Hematopoietic multipotent progenitor cell treated with erythropoietin and hydrocortisone succinate and interleukin-3 and kit ligand, for 15 days (in vitro differentiated cells): ENCODE measurements around the gene PPP1R13B.

ENCODE experiments used
- DNase-seq: peaks from one replicate; pipeline ENCODE4 v3.0.0-alpha.2; 2015; ENCODE audit warnings: low spot score

PPP1R13B gene

DNA sequence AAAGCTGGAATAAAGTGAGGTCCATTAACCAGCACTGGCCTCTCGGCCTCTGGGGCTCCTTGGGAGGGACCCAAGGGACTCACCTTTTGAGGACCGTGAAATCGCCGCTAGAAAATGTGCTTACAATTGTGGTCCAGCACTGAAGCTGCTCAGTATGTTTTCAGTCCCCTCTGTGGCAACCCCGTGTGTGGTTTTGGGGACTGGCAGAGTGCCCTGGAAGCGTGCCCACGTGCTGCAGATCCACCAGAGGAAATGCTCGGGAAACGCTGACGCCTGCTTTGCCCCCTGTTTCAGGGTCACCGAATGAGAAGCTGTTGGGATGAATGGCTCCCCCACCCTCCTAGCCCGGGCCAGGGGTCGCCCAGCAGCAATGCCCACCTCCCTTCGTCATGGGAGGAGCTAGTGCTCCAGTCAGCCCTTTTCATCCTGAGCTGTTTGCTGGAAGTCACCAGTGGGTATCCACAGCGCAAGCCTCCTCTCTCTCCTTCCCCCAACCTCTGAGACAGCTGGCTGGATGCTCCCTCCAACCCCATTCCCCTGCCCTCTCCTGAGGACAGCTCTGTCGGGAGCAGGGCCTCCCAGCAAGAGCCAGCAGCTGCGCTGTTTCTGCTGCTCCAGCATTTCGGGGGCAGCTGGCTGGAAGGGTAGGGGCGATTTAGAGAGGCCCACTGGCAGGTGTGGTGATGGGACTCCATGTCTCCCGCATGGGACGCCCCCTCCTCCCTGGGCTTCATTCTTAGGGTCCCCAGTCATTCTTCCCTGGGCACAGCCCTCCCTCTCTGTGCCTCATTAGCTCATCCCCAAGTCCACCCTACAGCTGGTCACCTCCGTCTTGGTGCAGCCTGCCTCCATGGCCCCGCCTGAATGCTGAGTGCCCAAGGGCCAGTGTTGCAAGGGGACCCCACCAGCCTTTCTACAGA lies 33.2 kb upstream of the PPP1R13B start:
- no peak for DNase-seq

DNA sequence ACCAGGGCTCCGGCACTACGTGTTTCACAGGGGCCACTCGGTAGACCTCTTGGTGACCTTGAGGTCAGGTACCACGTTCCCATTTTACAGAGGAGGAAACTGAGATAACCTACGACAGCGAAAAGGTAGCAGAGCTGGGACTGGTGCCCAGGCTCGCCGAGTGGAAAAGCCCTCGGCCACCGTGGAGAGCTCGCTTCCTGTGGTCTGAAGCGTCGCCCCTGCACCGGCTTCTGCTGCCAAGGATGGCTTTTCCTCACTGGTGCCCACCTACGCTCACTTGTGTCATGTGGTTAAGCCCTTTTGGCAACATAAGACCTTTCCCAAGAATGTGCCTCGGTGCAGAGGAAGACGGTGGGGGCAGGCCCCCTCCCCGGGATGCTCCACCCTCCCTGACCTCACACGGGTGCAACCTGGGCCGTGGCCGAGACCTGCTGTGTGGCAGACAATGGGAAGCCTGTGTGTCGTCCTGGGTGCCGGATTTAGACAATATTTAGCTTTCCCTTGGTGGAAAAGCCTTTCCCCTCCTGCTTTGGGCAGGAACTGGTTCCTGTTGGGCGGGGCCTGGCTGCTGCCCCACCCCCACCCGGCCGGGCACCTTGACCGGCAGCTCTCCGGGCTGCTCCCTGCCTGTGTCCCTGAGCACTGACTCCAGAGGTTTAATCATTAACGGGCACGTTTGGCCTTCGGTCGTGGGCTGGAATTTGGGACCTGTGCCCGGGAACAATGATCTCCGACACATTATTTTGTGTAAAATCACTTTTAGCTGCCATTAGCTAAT lies 32.4 kb upstream of the PPP1R13B start:
- no peak for DNase-seq

- DNase-seq: no peak
These were observed 31.8 kb upstream of the PPP1R13B start for GRCh38 chr14:103879118-103879569.

DNA sequence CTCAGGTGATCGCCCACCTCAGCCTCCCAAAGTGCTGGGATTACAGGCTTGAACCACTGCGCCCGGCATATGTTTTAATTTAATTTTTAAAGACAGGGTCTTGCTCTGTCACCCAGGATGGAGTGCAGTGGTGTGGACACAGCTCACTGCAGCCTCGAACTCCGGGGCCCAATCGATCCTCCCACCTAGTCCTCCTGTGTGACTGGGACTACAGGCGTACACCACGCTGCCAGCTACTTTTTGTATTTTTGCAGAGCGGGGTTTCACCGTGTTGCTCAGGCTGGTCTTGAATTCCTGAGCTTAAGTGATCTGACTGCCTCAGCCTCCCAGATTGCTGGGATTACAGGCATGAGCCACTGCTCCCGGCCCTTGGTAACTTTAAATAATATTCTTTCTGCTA lies 30.8 kb upstream of the PPP1R13B start:
- DNase-seq: no peak

DNA sequence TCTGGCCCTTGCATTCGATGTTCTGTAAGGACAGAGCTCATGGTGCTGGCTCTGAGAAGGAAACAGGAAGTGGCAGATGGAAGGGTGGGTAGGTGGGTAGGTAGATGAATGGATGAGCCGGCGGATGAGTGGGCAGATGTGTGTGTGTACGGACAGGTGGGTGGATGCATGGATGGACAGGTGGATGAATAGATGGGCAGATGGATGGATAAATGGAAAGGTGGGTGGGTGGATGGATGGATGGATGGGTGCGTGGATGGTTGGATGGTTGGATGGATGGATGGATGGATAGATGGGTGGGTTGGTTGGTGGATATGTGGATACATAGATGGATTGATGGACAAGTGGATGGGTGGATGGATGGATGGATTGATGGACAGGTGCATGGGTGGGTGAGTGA lies 27.6 kb upstream of the PPP1R13B start:
- no peak for DNase-seq

DNA sequence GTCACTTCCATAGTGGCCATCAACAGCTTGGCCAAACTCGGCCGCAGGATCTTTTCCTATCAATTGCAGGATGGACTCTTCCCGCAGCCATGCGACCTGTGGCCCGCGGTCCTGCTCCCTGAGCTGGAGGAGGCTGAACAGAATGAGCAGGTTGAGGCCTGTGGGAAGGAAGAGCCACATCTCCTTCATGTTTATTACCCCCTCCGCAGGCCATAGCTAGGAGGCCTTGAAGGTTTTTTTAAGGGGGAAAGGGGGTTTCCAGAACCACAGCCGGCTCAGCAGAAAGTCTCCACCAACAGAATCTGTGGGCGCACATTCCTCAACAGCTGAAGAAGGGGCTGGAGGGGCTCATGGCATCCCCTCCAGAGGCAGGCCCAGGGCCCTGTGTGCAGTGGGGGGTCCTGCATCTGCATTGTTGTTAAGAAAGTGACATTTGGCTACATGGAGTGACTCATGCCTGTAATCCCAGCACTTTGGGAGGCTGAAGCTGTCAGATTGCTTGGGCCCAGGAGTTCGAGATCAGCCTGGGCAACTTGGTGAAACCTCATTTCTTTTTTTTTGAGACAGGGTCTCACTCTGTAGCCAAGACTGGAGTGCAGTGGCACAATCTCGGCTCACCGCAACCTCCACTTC lies 25.2 kb upstream of the PPP1R13B start:
- no peak for DNase-seq

GRCh38 chr14:103871596-103872480 lies 24.5 kb upstream of the PPP1R13B start:
- DNase-seq: peak; percentile 45

GRCh38 chr14:103870891-103871595 lies 23.7 kb upstream of the PPP1R13B start:
- DNase-seq: no peak

DNA sequence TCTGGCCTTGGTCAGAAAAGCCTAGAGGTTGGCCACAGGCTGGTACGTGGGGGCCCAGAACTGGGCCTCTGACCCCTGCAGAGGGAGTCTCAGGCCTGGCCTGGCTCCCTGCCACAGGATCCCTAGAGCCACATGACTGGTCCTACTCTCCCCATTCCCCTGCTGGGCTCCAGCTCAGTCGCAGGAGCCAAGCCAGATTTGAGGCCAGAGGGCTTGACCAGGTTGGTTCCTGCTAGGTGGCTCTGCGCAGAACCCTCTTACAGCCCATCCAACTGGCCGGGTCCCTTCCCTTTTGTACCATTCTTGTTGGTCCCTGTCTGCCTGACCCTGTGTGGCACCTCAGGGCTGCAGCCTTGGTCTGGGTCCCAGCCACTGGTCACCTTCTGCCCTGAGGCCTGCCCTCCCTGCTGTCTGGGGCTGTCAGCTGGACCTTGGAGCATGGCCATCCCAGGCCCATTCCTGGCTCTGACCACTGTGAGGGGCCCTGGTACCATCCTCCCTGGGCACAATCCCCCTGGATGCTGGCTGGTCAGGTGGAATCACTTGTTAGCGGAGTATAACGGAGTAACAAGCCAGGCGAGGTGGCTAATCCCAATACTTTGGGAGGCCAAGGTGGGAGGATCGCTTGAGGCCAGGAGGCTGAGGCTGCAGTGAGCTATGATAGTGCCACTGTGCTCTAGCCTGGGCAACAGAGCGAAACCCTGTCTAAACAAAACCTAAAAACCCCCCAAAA lies 22.9 kb upstream of the PPP1R13B start:
- no peak for DNase-seq

GRCh38 chr14:103869406-103870143 lies 22.2 kb upstream of the PPP1R13B start:
- no peak for DNase-seq

DNA sequence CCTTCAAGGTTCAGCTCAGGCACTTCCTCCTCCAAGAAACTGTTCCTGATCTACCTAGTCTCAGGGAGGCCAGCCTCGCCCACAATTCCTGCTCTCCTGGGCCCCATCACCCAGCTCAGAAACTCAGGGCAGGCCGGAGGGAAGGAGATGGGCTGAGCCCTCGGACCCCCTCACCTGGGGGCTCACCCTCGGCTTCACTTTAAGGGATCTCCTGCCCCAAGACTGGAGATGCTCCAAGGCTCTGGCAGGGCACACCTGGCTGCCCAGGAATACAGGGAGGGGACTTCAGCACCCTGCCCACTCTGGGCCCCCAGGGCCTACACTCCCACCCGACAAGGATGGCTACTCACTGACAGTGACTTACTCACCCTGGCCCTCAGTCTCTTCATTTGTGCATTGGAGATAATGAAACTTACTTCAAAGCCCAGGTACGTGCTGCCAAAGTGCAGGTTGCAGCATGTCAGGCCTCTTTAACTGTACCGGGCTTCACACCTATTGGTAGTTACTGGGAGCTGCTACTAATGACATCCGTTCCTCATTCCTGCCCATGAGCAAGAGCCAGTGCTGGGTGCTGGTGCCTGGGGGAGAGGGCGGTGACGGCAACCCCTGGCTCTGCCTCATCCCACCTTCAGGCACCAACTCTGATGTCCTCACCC lies 21.0 kb upstream of the PPP1R13B start:
- no peak for DNase-seq

- no peak for DNase-seq
These were observed 20.2 kb upstream of the PPP1R13B start for GRCh38 chr14:103867523-103867953.

DNA sequence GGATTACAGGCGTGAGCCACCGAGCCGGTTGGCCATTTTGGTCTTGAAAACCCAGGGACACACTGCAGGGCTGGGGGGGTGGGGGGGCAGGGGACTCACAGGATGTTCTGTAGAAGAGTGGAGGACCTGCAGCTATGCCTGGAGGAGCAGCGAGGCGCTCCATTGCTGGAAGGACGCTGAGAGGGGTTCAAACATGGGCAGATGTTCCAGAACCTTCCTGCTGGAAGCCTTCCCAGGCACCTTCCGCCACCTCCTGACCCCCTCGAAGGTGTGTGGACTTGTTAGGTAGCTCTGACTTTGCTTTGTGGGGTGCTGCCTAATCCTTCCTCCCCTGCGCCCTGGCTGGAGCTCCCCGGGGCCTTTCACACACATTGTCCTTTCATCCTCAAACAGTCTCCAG lies 19.6 kb upstream of the PPP1R13B start:
- DNase-seq: no peak

DNA sequence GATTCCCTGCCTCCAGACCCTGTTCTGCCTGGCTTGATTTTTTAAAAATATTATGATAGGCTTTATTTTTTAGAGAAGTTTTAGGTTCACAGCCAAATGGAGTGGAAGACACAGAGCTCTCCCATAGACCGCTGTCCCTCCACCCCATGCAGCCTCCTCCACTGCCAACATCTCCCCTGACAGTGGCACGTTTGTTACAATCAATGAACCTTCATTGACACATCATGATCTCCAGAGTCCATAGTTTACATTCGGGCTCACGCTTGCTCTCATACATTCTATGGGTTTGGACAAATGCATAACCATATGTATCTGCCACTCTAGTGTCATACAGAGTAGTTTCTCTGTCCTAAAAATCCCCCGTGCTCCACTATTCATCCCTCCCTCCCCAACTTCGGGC lies 15.9 kb upstream of the PPP1R13B start:
- no peak for DNase-seq

- DNase-seq: no peak
These were observed 15.0 kb upstream of the PPP1R13B start for GRCh38 chr14:103862393-103862782.

DNA sequence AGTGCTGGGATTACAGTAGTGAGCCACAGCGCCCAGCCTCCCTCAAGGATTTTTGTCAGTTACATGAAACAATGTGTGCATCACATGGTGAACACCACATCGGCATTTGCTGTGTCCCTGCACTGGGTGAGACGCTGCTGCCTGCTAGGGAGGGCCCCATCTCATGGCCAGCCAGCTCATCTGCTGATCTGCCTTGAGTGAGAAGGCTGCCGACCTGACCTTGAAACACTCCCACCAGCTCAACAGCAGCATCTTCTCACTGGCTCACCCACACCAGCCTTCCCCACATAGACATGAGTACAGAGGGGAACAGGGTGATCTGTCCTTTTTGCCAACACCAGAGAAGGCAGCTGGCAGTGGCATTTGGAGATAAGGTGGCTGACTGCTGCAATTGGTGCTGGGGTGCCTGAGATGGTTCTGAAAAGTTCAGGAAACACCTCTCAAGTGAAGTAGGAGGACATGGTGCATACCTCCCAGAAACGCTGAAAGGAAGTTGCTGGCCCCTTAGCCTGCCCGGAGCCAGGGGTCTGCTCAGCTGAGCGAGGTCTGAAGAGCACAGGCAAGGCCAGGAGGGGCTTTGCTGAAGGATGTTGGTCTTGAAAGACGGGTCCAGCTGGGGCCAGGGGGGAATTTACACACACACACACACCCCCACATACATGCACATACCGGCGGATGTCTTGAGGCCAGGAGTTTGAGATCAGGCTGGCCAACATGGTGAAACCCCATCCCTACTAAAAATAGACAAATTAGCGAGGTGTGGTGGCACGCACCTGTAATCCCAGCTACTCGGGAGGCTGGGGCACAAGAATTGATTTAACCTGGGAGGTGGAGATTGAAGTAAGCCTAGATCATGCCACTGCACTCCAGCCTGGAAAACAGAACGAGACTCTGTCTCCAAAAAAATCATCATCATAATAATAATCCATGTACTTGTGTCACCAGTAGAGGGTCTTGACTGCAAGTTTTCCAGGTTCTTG lies 14.3 kb upstream of the PPP1R13B start:
- no peak for DNase-seq

GRCh38 chr14:103859416-103860202 lies 12.2 kb upstream of the PPP1R13B start:
- DNase-seq: no peak
